DND-41 (cell line): Measurements from ENCODE around the gene ABHD17C.

Experiments
- ATAC-seq: fragments of 200-7000 bp; cut with Tn5 transposase; 3 replicates; pipeline ENCODE4 v1.9.1; 2021; ENCODE audit warnings: low read depth; ENCODE audit not compliant: insufficient read depth
- DNase-seq: peaks from one replicate; pipeline ENCODE4 v3.0.0-alpha.2; 2020
- H2AFZ ChIP-seq: 2 replicates; pipeline ENCODE4 v1.6.0; 2012; ENCODE audit warnings: low read depth, low read length
- H3K27ac ChIP-seq: 2 replicates; pipeline ENCODE4 v1.5.1; 2012; ENCODE audit warnings: low read length, inconsistent platforms
- H3K27me3 ChIP-seq: fragments of 200-600 bp; sonication (generic); 2 replicates; pipeline ENCODE4 v1.6.0; 2012; ENCODE audit warnings: low read length, mild to moderate bottlenecking, inconsistent platforms; ENCODE audit not compliant: insufficient read depth, poor library complexity
- H3K36me3 ChIP-seq: 2 replicates; pipeline ENCODE4 v1.5.1; 2012; ENCODE audit warnings: low read length, inconsistent platforms; ENCODE audit not compliant: insufficient read depth
- H3K4me1 ChIP-seq: 2 replicates; pipeline ENCODE4 v1.5.1; 2012; ENCODE audit warnings: mild to moderate bottlenecking, low read length; ENCODE audit not compliant: insufficient read depth
- H3K4me2 ChIP-seq: 2 replicates; pipeline ENCODE4 v1.6.0; 2012; ENCODE audit warnings: mild to moderate bottlenecking, moderate library complexity, low read length, inconsistent platforms; ENCODE audit not compliant: insufficient read depth
- H3K4me3 ChIP-seq, 2 experiments: fragments of 200-600 bp in 1 of 2; shearing (Covaris generic) in 1 of 2; 2 replicates each; pipeline ENCODE4 v1.5.1; 2012 to 2016; ENCODE audit warnings: inconsistent platforms in 2 of 2, low read length in 2 of 2, mild to moderate bottlenecking in 2 of 2, low read depth in 1 of 2, moderate library complexity in 1 of 2
- H3K79me2 ChIP-seq: 2 replicates; pipeline ENCODE4 v1.6.0; 2012; ENCODE audit warnings: low read length, inconsistent platforms; ENCODE audit not compliant: insufficient read depth
- H3K9ac ChIP-seq: 2 replicates; pipeline ENCODE4 v1.6.0; 2012; ENCODE audit warnings: low read depth, mild to moderate bottlenecking, inconsistent platforms, low read length, moderate library complexity
- H3K9me3 ChIP-seq: 2 replicates; pipeline ENCODE4 v1.5.1; 2012; ENCODE audit warnings: low read length, moderate library complexity, mild to moderate bottlenecking, inconsistent platforms; ENCODE audit not compliant: insufficient read depth, severe bottlenecking
- H4K20me1 ChIP-seq: 2 replicates; pipeline ENCODE4 v1.6.0; 2012; ENCODE audit warnings: low read length; ENCODE audit not compliant: insufficient read depth
- CTCF ChIP-seq: IDR thresholded peaks from 2 replicates; pipeline ENCODE4 v1.5.1; 2012; ENCODE audit warnings: borderline replicate concordance, low read length, moderate library complexity, mild to moderate bottlenecking; ENCODE audit not compliant: poor library complexity, severe bottlenecking; ENCODE audit errors: extremely low read depth
- EZH2 ChIP-seq: IDR thresholded peaks from 3 replicates; pipeline ENCODE4 v1.6.1; 2012; ENCODE audit warnings: borderline replicate concordance, low read depth, mild to moderate bottlenecking, moderate library complexity, low read length, inconsistent platforms; ENCODE audit not compliant: severe bottlenecking

Gene ABHD17C

GRCh38 chr15:80701676-80702311 lies 6.7 kb downstream of the ABHD17C start:
- Histone ChIP-seq H3K36me3 (no peaks in the 10 kb centered on the region), H2AFZ (no peak overlapping the region), H3K27ac (no peak overlapping the region), H3K27me3 (peaks cover 3% of the 10 kb centered on the region), H3K4me1 (peaks cover under 1% of the 10 kb centered on the region; the same call in 1 of the 2 replicates), H3K4me3 (no peak overlapping the region), H3K9me3 (no peaks in the 10 kb centered on the region), H3K4me2 (no peak overlapping the region), H3K79me2 (no peaks in the 10 kb centered on the region), H3K9ac (no peak overlapping the region), H4K20me1 (0 out of 2 replicates have a peak, but pooled peaks cover 4% of the 10 kb centered on the region)
- TF ChIP-seq EZH2: no peak
- TF ChIP-seq CTCF: no peak
- ATAC-seq (no peak), DNase-seq (no peak)

GRCh38 chr15:80703081-80703480 lies 8.0 kb downstream of the ABHD17C start:
- Histone ChIP-seq H3K4me3 (no peak overlapping the region), H3K9me3 (no peaks in the 10 kb centered on the region), H3K27me3 (peaks cover 3% of the 10 kb centered on the region), H3K4me2 (no peak overlapping the region), H3K27ac (no peak overlapping the region), H4K20me1 (0 out of 2 replicates have a peak, but pooled peaks cover 4% of the 10 kb centered on the region), H2AFZ (no peak overlapping the region), H3K79me2 (no peaks in the 10 kb centered on the region), H3K4me1 (no peaks in the 10 kb centered on the region), H3K36me3 (no peaks in the 10 kb centered on the region), H3K9ac (no peak overlapping the region)
- ATAC-seq (no peak), DNase-seq (no peak)
- TF ChIP-seq CTCF (no peak), EZH2 (no peak)

GRCh38 chr15:80703965-80704364 lies 8.9 kb downstream of the ABHD17C start:
- H3K4me1 ChIP-seq: no peaks in the 10 kb centered on the region
- ATAC-seq (peak; percentile 70), DNase-seq (no peak)
- no peaks in the 10 kb centered on the region for H3K36me3 ChIP-seq
- no peak overlapping the region for H3K4me2 ChIP-seq
- no peak overlapping the region for H3K27ac ChIP-seq
- H3K9ac ChIP-seq: no peak overlapping the region
- no peak overlapping the region for H2AFZ ChIP-seq
- H4K20me1 ChIP-seq: 0 out of 2 replicates have a peak, but pooled peaks cover 4% of the 10 kb centered on the region
- no peaks in the 10 kb centered on the region for H3K27me3 ChIP-seq
- no peaks in the 10 kb centered on the region for H3K9me3 ChIP-seq
- no peaks in the 10 kb centered on the region for H3K79me2 ChIP-seq
- TF ChIP-seq EZH2 (no peak), CTCF (no peak)
- H3K4me3 ChIP-seq: no peak overlapping the region
